Stimulated activated naive B cell treated with anti-CD40 and anti-IgM and Interleukin-4, amounts not matched to agents 10 μg/mL and 1 μg/mL and 100 μg/mL, for 72 hours (primary cell): Measurements from ENCODE around the gene STK10.
A peak's percentile ranks its signal among the peaks of the same experiment; 100 is the strongest.

Experiments used
- ATAC-seq, 2 donors: fragments of 150-1000 bp; cut with Tn5 transposase; replicated peaks; 2 replicates each; pipeline ENCODE4 v1.10.0; 2021; ENCODE audit warnings: moderate library complexity in 1 of 2
- DNase-seq: peaks from one replicate; pipeline ENCODE4 v3.0.0; 2021
- H3K27ac Mint-ChIP-seq: one replicate; pipeline ENCODE4 v1.8.0; 2022; ENCODE audit warnings: mild to moderate bottlenecking, mixed read lengths
- H3K27me3 Mint-ChIP-seq, 2 donors: one replicate each; pipeline ENCODE4 v1.8.0; 2022; ENCODE audit warnings: mixed read lengths in 2 of 2
- H3K36me3 Mint-ChIP-seq, 2 donors: one replicate each; pipeline ENCODE4 v1.8.0; 2022; ENCODE audit warnings: mixed read lengths in 2 of 2, mild to moderate bottlenecking in 1 of 2
- H3K4me1 Mint-ChIP-seq, 2 donors: one replicate each; pipeline ENCODE4 v1.8.0; 2022; ENCODE audit warnings: mixed read lengths in 2 of 2, mild to moderate bottlenecking in 1 of 2
- H3K4me3 Mint-ChIP-seq, 2 donors: one replicate each; pipeline ENCODE4 v1.8.0; 2022; ENCODE audit warnings: mild to moderate bottlenecking in 2 of 2, mixed read lengths in 2 of 2, moderate library complexity in 1 of 2
- H3K9me3 Mint-ChIP-seq, 2 donors: one replicate each; pipeline ENCODE4 v1.8.0; 2022; ENCODE audit warnings: mixed read lengths in 2 of 2, mild to moderate bottlenecking in 1 of 2

STK10 gene

DNA sequence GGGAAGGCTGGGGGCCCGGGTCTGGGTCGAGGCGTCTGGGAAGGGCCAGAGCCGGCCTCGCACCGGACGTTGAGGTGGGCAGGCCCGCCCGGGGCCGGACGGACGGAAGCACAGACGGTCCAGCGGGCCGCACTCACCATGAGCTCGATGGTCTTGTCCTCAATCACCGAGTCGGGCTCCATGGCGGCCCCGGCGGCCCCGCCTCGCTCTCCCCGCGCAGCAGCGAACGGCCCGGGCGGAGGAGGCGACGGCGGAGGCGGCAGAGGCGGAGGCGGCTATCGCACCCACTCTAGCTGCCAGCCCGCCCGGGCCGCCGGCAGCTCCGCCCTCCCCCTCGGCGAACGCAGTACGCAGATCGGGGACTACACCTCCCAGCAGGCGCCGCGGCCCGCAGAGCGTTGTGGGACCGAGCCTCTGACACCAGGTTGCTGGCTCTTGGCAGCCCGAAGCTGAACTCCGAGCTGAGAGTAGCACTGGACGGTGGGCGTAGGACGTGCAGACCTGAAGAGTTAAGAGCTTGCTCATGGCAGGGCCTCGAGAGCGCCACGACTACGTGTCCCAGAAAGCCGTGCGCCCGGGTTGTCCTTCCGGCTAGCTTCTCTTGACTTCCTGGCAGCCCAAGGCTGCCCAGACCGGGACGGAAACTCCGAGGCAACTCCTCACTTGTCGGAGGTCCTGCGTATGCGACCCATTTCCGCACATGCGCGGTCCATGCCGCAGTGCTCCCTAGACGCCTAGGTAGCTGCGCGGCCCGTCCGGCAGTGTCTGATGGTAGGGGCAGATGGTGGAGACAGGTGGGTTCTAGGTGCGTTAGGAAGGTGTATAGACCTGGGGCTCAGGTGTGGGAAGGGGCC is 181.5 kb downstream of the STK10 start, which contains the start of gene FBXW11:
Gene FBXW11, minus strand, starts transcription at position 318 of the 854 bp plus-strand sequence. Its CDS starts 136 bp downstream, at position 182.
- Mint-ChIP-seq H3K27me3 (no peaks in the 10 kb centered on the region), H3K36me3 (peaks cover 24 to 27% of the 10 kb centered on the region in 2 donors), H3K9me3 (no peaks in the 10 kb centered on the region), H3K4me1 (peaks cover 30 to 40% of the 10 kb centered on the region in 2 donors), H3K4me3 (peak within 1 kb of the TSS; percentile 89 to 91), H3K27ac (peak within 1 kb of the TSS; percentile 99)
- DNase-seq: peak; percentile 95
- ATAC-seq: peak; percentile 81 to 86

DNA sequence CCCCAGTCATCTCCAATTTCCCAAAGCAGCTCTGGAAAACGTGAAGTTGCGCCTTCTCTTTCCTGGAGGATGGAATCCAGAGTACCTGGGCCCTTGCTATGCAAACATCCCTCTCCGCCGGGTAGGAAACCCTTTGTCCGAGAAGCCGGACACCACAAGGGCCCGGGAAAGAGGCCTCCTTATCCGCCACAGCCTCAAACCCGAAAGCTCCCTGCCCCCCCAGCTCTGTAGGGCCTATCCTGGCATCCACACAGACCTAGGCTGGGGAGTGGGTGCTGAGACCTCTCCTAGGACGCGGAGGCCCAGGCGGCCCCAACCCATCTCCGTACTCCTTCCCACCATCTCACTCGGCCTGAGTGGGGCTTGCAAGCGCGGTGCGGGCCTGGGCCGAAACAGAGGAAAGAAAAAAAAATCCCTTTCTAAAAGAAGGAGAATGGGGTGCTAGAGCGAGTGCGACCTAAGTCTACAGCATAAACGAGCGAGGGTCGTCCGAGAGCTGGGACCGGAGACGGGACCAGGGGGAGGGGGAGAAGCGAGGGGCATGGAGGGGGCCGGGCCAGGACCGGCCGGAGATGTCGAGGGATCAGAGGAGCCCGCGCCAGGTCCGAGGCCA is 182.2 kb downstream of the STK10 start:
- peak; percentile 20 for DNase-seq
- no peaks in the 10 kb centered on the region for H3K27me3 Mint-ChIP-seq
- H3K4me3 Mint-ChIP-seq: peak overlapping the region; percentile 89 to 91
- peak; percentile 11 for ATAC-seq
- H3K9me3 Mint-ChIP-seq: no peaks in the 10 kb centered on the region
- peaks cover 37 to 48% of the 10 kb centered on the region in 2 donors for H3K4me1 Mint-ChIP-seq
- H3K27ac Mint-ChIP-seq: peak overlapping the region; percentile 99
- H3K36me3 Mint-ChIP-seq: peaks cover 26 to 27% of the 10 kb centered on the region in 2 donors

DNA sequence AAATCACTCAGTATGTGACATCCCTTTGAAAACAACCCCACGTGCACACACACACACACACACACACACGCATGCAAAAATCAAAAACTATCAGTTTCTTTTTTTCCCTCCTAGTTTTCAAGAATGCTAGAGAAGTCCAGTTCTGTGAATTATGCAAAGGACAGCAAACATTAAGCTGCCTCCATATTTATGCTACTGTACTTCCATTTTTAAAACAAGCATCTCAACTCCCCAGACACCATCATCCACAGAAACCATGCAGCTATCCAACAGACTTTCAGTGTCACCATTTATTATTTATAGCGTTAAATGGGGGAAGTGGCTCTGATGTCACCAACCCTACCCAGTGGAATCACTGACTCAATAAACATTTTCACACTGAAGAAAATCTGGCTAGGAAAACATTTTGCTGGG is 183.2 kb downstream of the STK10 start:
- Mint-ChIP-seq H3K27me3 (no peaks in the 10 kb centered on the region), H3K4me1 (peaks cover 44 to 58% of the 10 kb centered on the region in 2 donors), H3K36me3 (peaks cover 31 to 34% of the 10 kb centered on the region in 2 donors), H3K27ac (peak overlapping the region; percentile 99), H3K4me3 (peak overlapping the region; percentile 89 to 91), H3K9me3 (peaks cover under 1 to 2% of the 10 kb centered on the region in 2 donors)
- ATAC-seq (peak in 1 of 2 donors; percentile 7), DNase-seq (peak; percentile 28)

DNA sequence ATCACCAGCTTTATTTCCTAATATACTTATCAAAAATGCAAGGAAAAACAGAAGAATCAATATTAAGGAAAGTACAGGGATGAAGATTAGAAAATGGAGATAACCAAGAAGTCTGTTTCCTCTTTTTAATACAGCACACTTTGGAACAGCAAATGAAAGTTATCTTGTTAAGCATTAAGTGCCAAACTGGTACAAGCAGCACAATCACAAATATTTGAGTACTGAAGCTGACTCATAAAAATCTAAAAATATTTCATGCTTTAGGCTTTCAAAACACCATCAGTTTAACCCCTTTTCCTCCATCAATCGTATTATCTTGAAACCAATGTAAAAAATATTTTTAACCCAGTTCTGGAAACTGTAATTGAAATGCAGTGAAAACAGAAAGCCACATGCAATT is 184.3 kb downstream of the STK10 start:
- no peak overlapping the region for H3K27ac Mint-ChIP-seq
- ATAC-seq: no peak
- peaks cover 47 to 63% of the 10 kb centered on the region in 2 donors for H3K4me1 Mint-ChIP-seq

DNA sequence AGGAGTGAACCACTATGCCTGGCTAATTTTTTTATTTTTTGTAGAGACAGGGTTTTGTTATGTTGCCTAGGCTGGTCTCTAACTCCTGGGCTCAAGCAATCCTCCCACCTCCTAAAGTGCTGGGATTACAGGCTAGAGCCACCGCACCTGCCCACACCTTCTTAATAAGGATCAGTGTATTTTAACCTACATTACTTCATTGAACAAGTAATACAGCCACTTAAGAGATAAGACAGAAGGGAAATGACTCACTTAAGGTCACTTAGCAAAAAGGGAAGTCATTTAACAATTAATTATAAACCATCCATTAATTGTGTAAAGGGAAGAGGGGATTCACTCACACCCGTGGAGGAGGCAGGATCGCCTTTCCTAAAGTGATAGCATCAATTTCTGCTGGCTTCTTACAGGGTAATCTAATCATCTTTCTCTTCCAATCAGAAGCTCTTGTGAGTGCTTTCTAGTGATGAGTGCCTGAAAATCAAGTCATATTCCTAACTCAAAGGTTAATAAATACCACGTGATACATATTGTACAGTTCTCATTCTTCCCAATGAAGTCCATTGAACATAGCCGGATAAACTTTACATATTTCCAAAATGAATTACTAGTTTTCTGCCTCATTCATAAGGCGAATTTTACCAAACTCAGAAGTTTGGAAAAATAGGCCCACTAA is 185.0 kb downstream of the STK10 start:
- Mint-ChIP-seq H3K27ac (peak overlapping the region; percentile 72), H3K36me3 (peaks cover 34 to 37% of the 10 kb centered on the region in 2 donors), H3K4me3 (peak overlapping the region; percentile 58 to 82)

More for the DNA sequence above, 184.3 kb downstream of the STK10 start:
- Mint-ChIP-seq H3K36me3 (peaks cover 33 to 36% of the 10 kb centered on the region in 2 donors), H3K4me3 (peak overlapping the region; percentile 58 to 82), H3K27me3 (no peaks in the 10 kb centered on the region), H3K9me3 (peaks cover 2 to 4% of the 10 kb centered on the region in 2 donors)
- DNase-seq: no peak

DNA sequence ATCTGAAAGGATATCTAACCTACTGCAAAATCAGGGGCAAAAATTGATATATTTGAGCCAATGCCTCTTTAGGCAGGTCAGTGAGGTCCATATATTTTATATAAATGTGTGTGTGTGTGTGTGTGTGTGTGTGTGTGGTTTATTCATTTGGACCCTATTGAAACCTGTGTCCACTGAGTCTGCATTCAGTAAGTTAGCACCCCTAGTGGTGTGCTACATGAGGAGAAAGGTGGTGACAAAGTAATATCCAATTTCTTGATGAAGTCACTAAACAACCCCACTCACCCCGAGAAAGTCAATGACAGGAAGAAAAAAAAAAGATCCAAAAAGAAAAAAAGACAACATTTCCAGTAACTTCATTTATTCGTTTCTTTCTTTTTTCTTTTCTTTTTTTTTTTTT is 185.7 kb downstream of the STK10 start:
- peak overlapping the region; percentile 48 to 82 for H3K4me3 Mint-ChIP-seq
- no peaks in the 10 kb centered on the region for H3K27me3 Mint-ChIP-seq
- peaks cover 2 to 4% of the 10 kb centered on the region in 2 donors for H3K9me3 Mint-ChIP-seq
- no peak for DNase-seq
- H3K27ac Mint-ChIP-seq: peak overlapping the region; percentile 76
- peaks cover 34 to 40% of the 10 kb centered on the region in 2 donors for H3K36me3 Mint-ChIP-seq
- H3K4me1 Mint-ChIP-seq: peaks cover 46 to 63% of the 10 kb centered on the region in 2 donors
- ATAC-seq: no peak

More for the DNA sequence above, 185.0 kb downstream of the STK10 start:
- peaks cover 47 to 63% of the 10 kb centered on the region in 2 donors for H3K4me1 Mint-ChIP-seq
- no peak for DNase-seq
- peak; percentile 3 to 7 for ATAC-seq
- no peaks in the 10 kb centered on the region for H3K27me3 Mint-ChIP-seq
- peaks cover 2 to 4% of the 10 kb centered on the region in 2 donors for H3K9me3 Mint-ChIP-seq

DNA sequence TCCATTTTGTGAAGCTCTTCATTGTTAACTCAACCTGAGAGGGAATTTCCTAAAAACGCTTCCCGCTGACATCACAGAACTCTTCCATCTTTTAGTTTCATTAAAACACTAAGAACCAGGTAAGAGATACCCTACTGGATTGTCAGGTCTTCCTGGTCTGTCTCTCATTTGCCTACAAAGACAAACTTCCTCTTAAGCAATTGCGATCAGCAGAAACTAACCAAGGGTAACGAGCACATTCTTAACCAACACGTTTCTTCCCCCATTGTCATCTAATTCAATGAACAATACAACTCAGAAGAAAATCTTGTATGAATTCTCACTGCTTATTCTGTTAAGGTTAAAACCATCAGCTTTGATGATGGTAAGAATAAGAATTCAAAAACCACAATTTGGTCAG is 188.1 kb downstream of the STK10 start:
- Mint-ChIP-seq H3K27me3 (no peaks in the 10 kb centered on the region), H3K4me3 (peak overlapping the region; percentile 30 to 60), H3K27ac (peak overlapping the region; percentile 83), H3K36me3 (peaks cover 41 to 46% of the 10 kb centered on the region in 2 donors), H3K9me3 (peaks cover 2 to 4% of the 10 kb centered on the region in 2 donors), H3K4me1 (peaks cover 47 to 83% of the 10 kb centered on the region in 2 donors)
- ATAC-seq (peak; percentile 66), DNase-seq (no peak)

DNA sequence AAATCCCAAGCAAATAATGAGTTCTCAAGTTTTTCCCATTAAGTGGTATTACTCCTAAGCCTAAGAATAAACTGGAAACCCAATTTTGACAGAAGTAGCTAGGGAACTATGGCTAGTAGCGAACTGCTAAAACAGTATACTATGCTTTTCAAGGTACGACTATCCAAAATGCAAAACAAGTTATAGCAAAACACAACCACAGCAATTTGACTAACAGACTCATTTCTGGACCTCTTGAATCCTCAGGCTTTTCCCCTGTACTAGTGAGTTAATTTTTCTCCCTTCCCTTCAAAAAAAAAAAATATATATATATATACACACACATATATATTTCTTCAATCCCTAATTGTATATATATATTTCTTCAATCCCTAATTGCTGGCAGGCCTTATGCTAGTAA is 188.9 kb downstream of the STK10 start:
- Mint-ChIP-seq H3K4me3 (peak overlapping the region in 1 of 2 donors; percentile 60), H3K9me3 (peaks cover 2 to 4% of the 10 kb centered on the region in 2 donors), H3K27me3 (no peaks in the 10 kb centered on the region), H3K27ac (no peak overlapping the region), H3K4me1 (peaks cover 47 to 87% of the 10 kb centered on the region in 2 donors), H3K36me3 (peaks cover 41 to 48% of the 10 kb centered on the region in 2 donors)
- no peak for ATAC-seq
- no peak for DNase-seq

DNA sequence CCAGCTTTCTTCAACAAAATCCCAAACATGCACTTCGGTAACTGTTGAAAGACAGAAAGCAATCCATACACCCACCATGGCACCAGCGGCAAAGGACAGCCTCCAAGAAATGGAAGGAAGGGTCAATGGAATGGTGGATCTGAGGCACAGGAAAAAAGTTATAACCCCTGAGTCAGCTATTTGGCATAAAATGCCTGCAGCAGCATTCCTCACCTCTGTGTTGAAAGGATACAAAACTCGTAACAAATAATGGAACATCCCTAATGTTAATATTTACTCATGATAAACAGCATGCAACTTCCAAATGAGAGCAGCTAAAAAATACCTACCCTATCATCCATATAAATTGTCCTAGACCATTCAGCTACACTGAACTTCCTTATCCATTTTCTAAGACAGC is 191.0 kb downstream of the STK10 start:
- no peak overlapping the region for H3K27ac Mint-ChIP-seq
- H3K27me3 Mint-ChIP-seq: no peaks in the 10 kb centered on the region
- ATAC-seq: no peak
- peaks cover 2 to 4% of the 10 kb centered on the region in 2 donors for H3K9me3 Mint-ChIP-seq
- H3K4me1 Mint-ChIP-seq: peaks cover 45 to 87% of the 10 kb centered on the region in 2 donors
- H3K36me3 Mint-ChIP-seq: peaks cover 47 to 59% of the 10 kb centered on the region in 2 donors
- H3K4me3 Mint-ChIP-seq: no peak overlapping the region
- DNase-seq: no peak

DNA sequence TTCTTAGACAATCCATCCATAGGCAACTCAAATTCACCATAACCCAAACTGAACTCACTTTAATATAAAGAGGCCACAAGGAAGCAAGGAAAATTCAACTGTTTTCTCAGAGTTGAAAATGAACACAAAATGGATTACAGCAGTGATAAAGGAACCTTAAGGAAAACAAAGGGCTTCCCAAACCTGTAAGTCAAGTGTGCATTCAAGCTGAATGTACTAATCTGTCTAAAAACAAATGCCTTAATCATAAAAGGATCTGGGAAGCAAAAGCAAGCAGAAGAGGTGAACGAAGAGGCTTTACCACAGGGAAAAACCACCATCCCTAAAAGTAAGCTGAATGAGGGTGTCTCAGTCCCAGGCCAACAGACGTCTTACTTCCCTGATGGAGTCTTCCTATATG is 195.2 kb downstream of the STK10 start:
- Mint-ChIP-seq H3K27ac (peak overlapping the region; percentile 83), H3K4me1 (peaks cover 37 to 82% of the 10 kb centered on the region in 2 donors), H3K36me3 (peaks cover 52 to 63% of the 10 kb centered on the region in 2 donors), H3K4me3 (no peak overlapping the region), H3K27me3 (no peaks in the 10 kb centered on the region), H3K9me3 (no peaks in the 10 kb centered on the region)
- DNase-seq (no peak), ATAC-seq (no peak)

DNA sequence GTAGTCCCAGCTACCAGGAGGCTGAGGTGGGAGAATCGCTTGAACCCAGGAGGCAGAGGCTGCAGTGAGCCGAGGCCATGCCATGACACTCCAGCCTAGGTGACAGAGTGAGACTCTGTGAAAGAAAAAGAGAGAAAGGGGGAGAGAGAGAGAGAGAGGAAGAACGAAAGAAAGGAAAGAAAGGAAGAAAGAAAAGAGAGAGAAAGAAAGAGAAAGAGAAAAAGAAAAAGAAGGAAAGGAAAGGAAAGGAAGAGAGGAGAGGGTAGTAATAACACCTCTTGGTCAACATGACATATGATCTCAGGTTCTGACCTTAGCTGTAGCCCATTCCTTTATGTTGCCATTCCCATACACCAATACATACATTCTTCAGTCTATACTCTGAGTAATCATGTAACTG is 195.7 kb downstream of the STK10 start:
- ATAC-seq (no peak), DNase-seq (no peak)
- peak overlapping the region; percentile 21 for H3K27ac Mint-ChIP-seq
- peaks cover 35 to 82% of the 10 kb centered on the region in 2 donors for H3K4me1 Mint-ChIP-seq
- no peaks in the 10 kb centered on the region for H3K9me3 Mint-ChIP-seq
- H3K36me3 Mint-ChIP-seq: peaks cover 54 to 67% of the 10 kb centered on the region in 2 donors
- H3K4me3 Mint-ChIP-seq: no peak overlapping the region
- no peaks in the 10 kb centered on the region for H3K27me3 Mint-ChIP-seq
